Measurements from ENCODE around the gene FGFR3. TPM values are rescaled to one million over a fixed set of nuclear protein-coding genes. Genes with fewer than 3 reads are reported as not detected.
A peak's percentile ranks its signal among the peaks of the same experiment; 100 is the strongest.

The FGFR3 gene
- total and polyA plus RNA-seq, 7 donors: 0.16 to 14.0 (median 0.83) TPM

GRCh38 chr4:1760521-1761071 lies 32.5 kb upstream of the FGFR3 start:
- no peak for TF ChIP-seq CTCF (IDR thresholded peaks at IDR 0.05)
- TF ChIP-seq EP300 (IDR thresholded peaks at IDR 0.05): no peak
- no peak for TF ChIP-seq POLR2A (IDR thresholded peaks at IDR 0.05)
- no peak for TF ChIP-seq POLR2AphosphoS5 (IDR thresholded peaks at IDR 0.05)
- intact Hi-C loops (cut with DNase I): no loop called here
- DNase-seq: no peak
- WGBS, 2 donors: 21 to 72% methylated on average over 25 of the region's 25 CpGs
- peaks cover 0 to 3% (median 0%) of the 10 kb centered on the region in 3 donors for H3K27me3 ChIP-seq
- no peaks in the 10 kb centered on the region for H3K36me3 ChIP-seq
- H3K4me1 ChIP-seq: peaks cover 4 to 14% (median 9%) of the 10 kb centered on the region in 4 donors
- no peak overlapping the region for H3K27ac ChIP-seq
- no peaks in the 10 kb centered on the region for H3K9me3 ChIP-seq
- no peak overlapping the region for H3K4me3 ChIP-seq

GRCh38 chr4:1761130-1761689 lies 31.9 kb upstream of the FGFR3 start:
- 28 to 65% methylated on average over 32 of the region's 32 CpGs for WGBS, 2 donors
- intact Hi-C loops (cut with DNase I): no loop called here

GRCh38 chr4:1762264-1763010 lies 30.7 kb upstream of the FGFR3 start:
- TF ChIP-seq POLR2A (IDR thresholded peaks at IDR 0.05): no peak
- no peak for TF ChIP-seq EP300 (IDR thresholded peaks at IDR 0.05)
- TF ChIP-seq POLR2AphosphoS5 (IDR thresholded peaks at IDR 0.05): no peak
- no peak for TF ChIP-seq CTCF (IDR thresholded peaks at IDR 0.05)
- Histone ChIP-seq H3K27me3 (peaks cover 5 to 19% (median 5%) of the 10 kb centered on the region in 3 donors), H3K4me3 (no peak overlapping the region), H3K9me3 (no peaks in the 10 kb centered on the region), H3K4me1 (peaks cover 4 to 24% (median 16%) of the 10 kb centered on the region in 4 donors), H3K27ac (no peak overlapping the region), H3K36me3 (no peaks in the 10 kb centered on the region)
- DNase-seq: no peak
- WGBS, 2 donors: 64 to 86% methylated on average over 20 of the region's 20 CpGs
- intact Hi-C loops (cut with DNase I): no loop called here

More at GRCh38 chr4:1761130-1761689, 31.9 kb upstream of the FGFR3 start:
- no peak overlapping the region for H3K4me3 ChIP-seq
- H3K27me3 ChIP-seq: peaks cover 0 to 8% (median 0%) of the 10 kb centered on the region in 3 donors
- H3K36me3 ChIP-seq: no peaks in the 10 kb centered on the region
- H3K27ac ChIP-seq: no peak overlapping the region
- no peaks in the 10 kb centered on the region for H3K9me3 ChIP-seq
- H3K4me1 ChIP-seq: peaks cover 4 to 14% (median 9%) of the 10 kb centered on the region in 4 donors
- TF ChIP-seq CTCF (IDR thresholded peaks at IDR 0.05) (no peak), POLR2AphosphoS5 (IDR thresholded peaks at IDR 0.05) (no peak), POLR2A (IDR thresholded peaks at IDR 0.05) (no peak), EP300 (IDR thresholded peaks at IDR 0.05) (no peak)
- DNase-seq: no peak

GRCh38 chr4:1763070-1763549 lies 30.0 kb upstream of the FGFR3 start:
- WGBS, 2 donors: 12 to 29% methylated on average over 31 of the region's 31 CpGs
- TF ChIP-seq POLR2A (IDR thresholded peaks at IDR 0.05) (no peak), CTCF (IDR thresholded peaks at IDR 0.05) (no peak), POLR2AphosphoS5 (IDR thresholded peaks at IDR 0.05) (no peak), EP300 (IDR thresholded peaks at IDR 0.05) (no peak)
- intact Hi-C loops (cut with DNase I): no loop called here
- Histone ChIP-seq H3K4me3 (peak overlapping the region; percentile 12 to 42 (median 30)), H3K36me3 (no peaks in the 10 kb centered on the region), H3K9me3 (no peaks in the 10 kb centered on the region), H3K4me1 (peaks cover 4 to 24% (median 22%) of the 10 kb centered on the region in 4 donors), H3K27me3 (peaks cover 10 to 26% (median 11%) of the 10 kb centered on the region in 3 donors), H3K27ac (peak overlapping the region in 2 of 4 donors; percentile 28 to 41)
- DNase-seq: no peak
